HCT116 (cell line): Measurements from ENCODE around the gene FAXDC2. TPM values are rescaled to one million over a fixed set of nuclear protein-coding genes. Genes with fewer than 3 reads are reported as not detected.

Experiments used
- ATAC-seq: fragments of 200-7000 bp; cut with Tn5 transposase; 2 replicates; pipeline ENCODE4 v1.9.1; 2020; ENCODE audit warnings: mild to moderate bottlenecking, moderate library complexity
- BruUV-seq: library from RNA; stranded (reverse); fragments of 400-500 nt; replicated peaks from 2 replicates; lab custom pipeline; 2021; lab: Mats Ljungman, UMichigan
- CTCF ChIA-PET: fragments of 300-600 bp; sonication (Branson Sonifier 250); formaldehyde crosslinking; loops from one replicate; lab custom pipeline; 2021; ENCODE audit warnings: antibody characterized with exemption; lab: Charles Lee
- POLR2A ChIA-PET: fragments of 300-600, 350-600 bp; sonication (Branson Sonifier 250); formaldehyde crosslinking; loops from one replicate; lab custom pipeline; 2021; ENCODE audit warnings: antibody characterized with exemption; lab: Charles Lee
- RAD21 ChIA-PET, 2 experiments: fragments of 300-600 bp; sonication (Branson Sonifier 250); formaldehyde crosslinking; loops; one replicate each; lab custom pipeline; 2023; ENCODE audit warnings: low total read pairs in 2 of 2; ENCODE audit not compliant: uncharacterized antibody in 2 of 2, unreplicated experiment in 2 of 2, low non-redundant PET in 1 of 2; lab: Charles Lee
- DNase-seq: peaks from one replicate; pipeline ENCODE4 v3.0.0-alpha.2; 2010; ENCODE audit warnings: low read depth, low spot score
- H2AFZ ChIP-seq: fragments of 200-600 bp; shearing (Covaris generic), sonication (generic); 2 replicates; pipeline ENCODE4 v1.6.1; 2017; ENCODE audit warnings: low read depth, mixed run types, mixed read lengths, antibody characterized with exemption, low read length; ENCODE audit not compliant: poor library complexity, severe bottlenecking
- H3K27ac ChIP-seq: 2 replicates; pipeline ENCODE4 v1.5.1; 2012; ENCODE audit warnings: low read depth, low read length
- H3K27me3 ChIP-seq: fragments of 200-600 bp; sonication (generic); 2 replicates; pipeline ENCODE4 v1.6.1; 2016; ENCODE audit warnings: mixed run types, low read length, mixed read lengths; ENCODE audit not compliant: insufficient read depth
- H3K36me3 ChIP-seq, 2 experiments: fragments of 200-500 bp in 1 of 2; fragments of 200-600 bp in 1 of 2; sonication (Bioruptor generic) in 1 of 2; sonication (generic) in 1 of 2; 2 replicates each; pipeline versions ENCODE4 v1.5.1 to v1.6.1; 2014 to 2016; ENCODE audit warnings: low read length in 2 of 2, inconsistent platforms in 1 of 2, mixed read lengths in 1 of 2, mixed run types in 1 of 2; ENCODE audit not compliant: insufficient read depth in 2 of 2, control insufficient read depth in 1 of 2
- H3K4me1 ChIP-seq, 2 experiments: fragments of 200-600 bp in 1 of 2; sonication (generic) in 1 of 2; 2 replicates each; pipeline versions ENCODE4 v1.5.1 to v1.6.1; 2012 to 2017; ENCODE audit warnings: low read length in 2 of 2, inconsistent platforms in 1 of 2, mild to moderate bottlenecking in 1 of 2, mixed read lengths in 1 of 2, mixed run types in 1 of 2, moderate library complexity in 1 of 2; ENCODE audit not compliant: insufficient read depth in 2 of 2, control insufficient read depth in 1 of 2
- H3K4me2 ChIP-seq: fragments of 200-600 bp; sonication (generic); 2 replicates; pipeline ENCODE4 v1.6.1; 2017; ENCODE audit warnings: mixed run types, low read length, mixed read lengths
- H3K4me3 ChIP-seq, 2 experiments: fragments of 200-600 bp in 1 of 2; sonication (generic) in 1 of 2; replicated peaks in 1 of 2; 2 replicates each; pipeline ENCODE4 v1.5.1; 2011 to 2016; ENCODE audit warnings: low read length in 2 of 2, control low read depth in 1 of 2, low read depth in 1 of 2, mild to moderate bottlenecking in 1 of 2, mixed read lengths in 1 of 2, mixed run types in 1 of 2
- H3K79me2 ChIP-seq: fragments of 200-600 bp; sonication (generic); 2 replicates; pipeline ENCODE4 v1.6.1; 2017; ENCODE audit warnings: mild to moderate bottlenecking, mixed run types, low read length, moderate library complexity, mixed read lengths; ENCODE audit not compliant: insufficient read depth
- H3K9ac ChIP-seq: fragments of 200-600 bp; sonication (generic); 2 replicates; pipeline ENCODE4 v1.6.1; 2016; ENCODE audit warnings: low read length, mixed read lengths
- H3K9me2 ChIP-seq: fragments of 200-600 bp; sonication (generic), shearing (Covaris generic); 2 replicates; pipeline ENCODE4 v1.6.1; 2017; ENCODE audit warnings: mixed run types, mild to moderate bottlenecking, moderate library complexity; ENCODE audit not compliant: insufficient read depth
- H3K9me3 ChIP-seq, 2 experiments: fragments of 200-500 bp in 1 of 2; fragments of 200-600 bp in 1 of 2; sonication (Bioruptor generic) in 1 of 2; sonication (generic) in 1 of 2; 2 replicates each; pipeline ENCODE4 v1.6.1; 2014 to 2017; ENCODE audit warnings: low read length in 2 of 2, mixed read lengths in 2 of 2, inconsistent platforms in 1 of 2, low read depth in 1 of 2, mild to moderate bottlenecking in 1 of 2, mixed run types in 1 of 2, moderate library complexity in 1 of 2; ENCODE audit not compliant: control insufficient read depth in 1 of 2, insufficient read depth in 1 of 2
- H4K20me1 ChIP-seq: fragments of 200-600 bp; sonication (generic), shearing (Covaris generic); 2 replicates; pipeline ENCODE4 v1.6.1; 2017; ENCODE audit warnings: mixed run types, mild to moderate bottlenecking, moderate library complexity; ENCODE audit not compliant: insufficient read depth
- ATF3 ChIP-seq: IDR thresholded peaks from 2 replicates; pipeline ENCODE4 v1.6.1; 2012
- CBX3 ChIP-seq: IDR thresholded peaks from 2 replicates; pipeline ENCODE4 v1.6.1; 2012; ENCODE audit warnings: low read depth
- CEBPB ChIP-seq: IDR thresholded peaks from 2 replicates; pipeline ENCODE4 v1.6.1; 2012; ENCODE audit warnings: low read depth
- EGR1 ChIP-seq: IDR thresholded peaks from 2 replicates; pipeline ENCODE4 v1.6.1; 2012; ENCODE audit warnings: low read depth
- EZH2 ChIP-seq: fragments of 200-600 bp; sonication (generic); IDR thresholded peaks from 2 replicates; pipeline ENCODE4 v1.6.1; 2017; ENCODE audit warnings: antibody characterized with exemption, mixed run types
- JUND ChIP-seq: IDR thresholded peaks from 2 replicates; pipeline ENCODE4 v1.6.1; 2012
- MAX ChIP-seq: IDR thresholded peaks from 2 replicates; pipeline ENCODE4 v1.6.1; 2012
- RAD21 ChIP-seq: IDR thresholded peaks from 2 replicates; pipeline ENCODE4 v1.6.1; 2012; ENCODE audit warnings: low read depth, mild to moderate bottlenecking
- REST ChIP-seq: IDR thresholded peaks from 2 replicates; pipeline ENCODE4 v1.6.1; 2012; ENCODE audit warnings: low read depth
- SIN3A ChIP-seq: IDR thresholded peaks from 2 replicates; pipeline ENCODE4 v1.6.1; 2012; ENCODE audit warnings: low read depth
- SRF ChIP-seq: IDR thresholded peaks from 2 replicates; pipeline ENCODE4 v1.6.1; 2012; ENCODE audit warnings: low read depth
- ZBTB33 ChIP-seq: IDR thresholded peaks from 2 replicates; pipeline ENCODE4 v1.6.1; 2011; ENCODE audit warnings: mild to moderate bottlenecking, low read length, moderate library complexity; ENCODE audit not compliant: insufficient replicate concordance; ENCODE audit errors: extremely low read depth
- ZFX ChIP-seq: fragments of 450-650 bp; IDR thresholded peaks from 2 replicates; pipeline ENCODE4 v1.6.1; 2017
- intact Hi-C: fragments of 100-400 bp; cut with micrococcal nuclease; formaldehyde crosslinking; loops from 2 replicates; pipeline ENCODE4 v1.10.0; 2022
- total RNA-seq: library from RNA; stranded (reverse); gene quantifications from one replicate; pipeline ENCODE4 v1.2.1, GENCODE V29; 2021; ENCODE audit not compliant: unreplicated experiment

FAXDC2 gene
- total RNA-seq, 1 experiment from 2014 or later = 0.22 TPM

- peaks cover 7% of the 10 kb centered on the region; the same call in 1 of the 2 replicates for H4K20me1 ChIP-seq
- TF ChIP-seq EZH2 = no peak
- TF ChIP-seq EGR1 = no peak
- no peak for TF ChIP-seq ATF3
- TF ChIP-seq MAX = no peak
- TF ChIP-seq RAD21 = no peak
- TF ChIP-seq SIN3A = no peak
- H3K27ac ChIP-seq = 0 out of 2 replicates have a peak overlapping the region, but pooled peaks have one; percentile 2
- no peak overlapping the region for H3K4me2 ChIP-seq
- POLR2A ChIA-PET = no interaction called here
- CTCF ChIA-PET = no interaction called here
- BruUV-seq = no TSS peak
- peaks cover 74% of the 10 kb centered on the region for H3K79me2 ChIP-seq
- intact Hi-C loops = no loop called here
- H2AFZ ChIP-seq = no peak overlapping the region
- no peaks in the 10 kb centered on the region for H3K9me3 ChIP-seq
- no peaks in the 10 kb centered on the region for H3K9me2 ChIP-seq
- no peak for DNase-seq
- RAD21 ChIA-PET = no interaction called here
- no peak overlapping the region for H3K9ac ChIP-seq
- H3K36me3 ChIP-seq = peaks cover 47 to 64% of the 10 kb centered on the region in 2 experiments
- H3K27me3 ChIP-seq = no peaks in the 10 kb centered on the region
- ATAC-seq = no peak
- H3K4me3 ChIP-seq = no peak overlapping the region
- no peaks in the 10 kb centered on the region for H3K4me1 ChIP-seq
Measured at GRCh38 chr5:154795235-154795596, 55.2 kb downstream of the FAXDC2 start.

- POLR2A ChIA-PET = no interaction called here
- H3K9me2 ChIP-seq = no peaks in the 10 kb centered on the region
- H3K27ac ChIP-seq = 0 out of 2 replicates have a peak overlapping the region, but pooled peaks have one; percentile 2
- RAD21 ChIA-PET = no interaction called here
- H4K20me1 ChIP-seq = peaks cover 10% of the 10 kb centered on the region; the same call in 1 of the 2 replicates
- no peak overlapping the region for H3K4me3 ChIP-seq
- TSS peak; percentile 20 for BruUV-seq
- H3K4me2 ChIP-seq = no peak overlapping the region
- no peak overlapping the region for H3K9ac ChIP-seq
- peaks cover 74% of the 10 kb centered on the region for H3K79me2 ChIP-seq
- H3K27me3 ChIP-seq = no peaks in the 10 kb centered on the region
- CTCF ChIA-PET = no interaction called here
- H3K9me3 ChIP-seq = no peaks in the 10 kb centered on the region
- TF ChIP-seq JUND (no peak), SRF (no peak), CBX3 (no peak), SIN3A (no peak), ZFX (no peak), ZBTB33 (no peak), REST (no peak), CEBPB (no peak)
- DNase-seq (no peak), ATAC-seq (no peak)
- intact Hi-C loops = no loop called here
- no peaks in the 10 kb centered on the region for H3K4me1 ChIP-seq
- no peak overlapping the region for H2AFZ ChIP-seq
- H3K36me3 ChIP-seq = peaks cover 41 to 64% of the 10 kb centered on the region in 2 experiments
Measured at GRCh38 chr5:154794525-154795234, 55.7 kb downstream of the FAXDC2 start.
